ENCODE data around the gene KIRREL3. TPM values are rescaled to one million over a fixed set of nuclear protein-coding genes. Genes with fewer than 3 reads are reported as not detected.

The KIRREL3 gene
- total and polyA plus RNA-seq, 2 of the 4 experiments (the other 2 are of a cell fraction) = 10.9 to 15.9 TPM

DNA sequence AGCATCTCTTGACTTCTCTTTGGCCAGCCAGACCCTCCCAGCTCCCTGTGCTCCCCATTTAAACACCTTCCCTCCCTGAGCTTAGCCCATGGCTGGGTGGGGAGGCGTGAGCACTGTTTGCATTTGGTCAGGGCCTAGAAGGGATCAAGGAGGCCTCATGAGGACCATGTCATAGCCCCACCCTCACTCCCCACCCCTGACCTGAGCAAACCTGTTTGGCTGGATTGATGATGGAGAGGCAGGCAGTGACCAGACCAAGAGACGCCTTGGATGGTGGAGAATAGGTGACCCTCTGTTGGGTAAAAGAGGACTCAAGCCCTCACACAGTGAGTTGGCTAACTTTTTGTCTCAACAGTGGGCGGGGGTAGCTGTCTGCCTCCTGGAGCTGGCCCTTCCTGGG is 595.2 kb downstream of the KIRREL3 start:
- in situ Hi-C loops (cut with MboI; ENCODE audit: low sequenced_read_pairs) = no loop called here
- WGBS, 2 experiments (ENCODE audit: extremely low coverage in 2 of 2, insufficient read length in 1 of 2) = no CpG with 5 or more reads among the region's 3 CpGs
- Histone ChIP-seq H3K9me1 (ENCODE audit: insufficient read depth, low read length) (peaks cover 11% of the 10 kb centered on the region), H4K5ac (ENCODE audit: low read depth, low read length) (no peak overlapping the region), H4K91ac (ENCODE audit: insufficient read depth, low read depth, low read length) (no peak overlapping the region), H2AK9ac (replicated peaks; ENCODE audit: low read depth, low read length, poor library complexity) (no peak overlapping the region), H3K14ac (replicated peaks; ENCODE audit: low read depth, low read length) (no peak overlapping the region), H2BK20ac (ENCODE audit: low read depth, low read length) (no peak overlapping the region), H2BK120ac (ENCODE audit: low read depth, low read length) (no peak overlapping the region), H4K20me1 (ENCODE audit: insufficient read depth, low read length) (no peaks in the 10 kb centered on the region), H3K27me3 (ENCODE audit: control insufficient read depth, insufficient read depth, low read length) (no peaks in the 10 kb centered on the region), H3K4ac (ENCODE audit: low read depth, low read length) (no peak overlapping the region), H3K4me1 (ENCODE audit: control insufficient read depth, insufficient read depth, low read length) (peaks cover 4% of the 10 kb centered on the region; the same call in 1 of the 2 replicates), H3K4me3 (ENCODE audit: insufficient read depth, low read depth, low read length) (no peak overlapping the region), H3K36me3 (ENCODE audit: control insufficient read depth, insufficient read depth, low read length) (peaks cover 11% of the 10 kb centered on the region; the same call in 1 of the 2 replicates), H3K9me3 (ENCODE audit: control insufficient read depth, insufficient read depth, low read length) (no peaks in the 10 kb centered on the region; the same call in 1 of the 2 replicates), H3K56ac (ENCODE audit: extremely low read depth, insufficient read depth, low read length) (no peak overlapping the region), H3K23ac (ENCODE audit: low read depth, low read length) (no peak overlapping the region), H3K9ac (ENCODE audit: low read depth, low read length) (no peak overlapping the region), H2BK5ac (ENCODE audit: low read depth, low read length, poor library complexity, severe bottlenecking) (no peak overlapping the region), H3K79me1 (ENCODE audit: low read depth in 1 of 2, low read length in 2 of 2) (no peaks in the 10 kb centered on the region), H3K27ac (ENCODE audit: insufficient read depth, low read length) (no peak overlapping the region), H3K18ac (ENCODE audit: low read depth, low read length) (no peak overlapping the region), H2BK15ac (ENCODE audit: low read depth, low read length) (no peak overlapping the region), H2AK5ac (ENCODE audit: low read depth, low read length) (no peak overlapping the region), H3K4me2 (ENCODE audit: low read depth, low read length) (no peak overlapping the region), H2AFZ (replicated peaks; ENCODE audit: low read length, poor library complexity) (no peak overlapping the region), H4K8ac (ENCODE audit: low read depth in 2 of 2, low read length in 2 of 2) (no peak overlapping the region)
- CTCF ChIA-PET = no interaction called here
- dilution Hi-C loops (cut with HindIII; ENCODE audit: low sequenced_read_pairs, unreplicated experiment) = no loop called here
- DNase-seq (no peak), ATAC-seq (ENCODE audit: low read depth) (no peak)
- no peak for TF ChIP-seq USF2 (IDR thresholded peaks at IDR 0.05; ENCODE audit: low read depth, low read length)
- no peak for TF ChIP-seq MAZ (IDR thresholded peaks at IDR 0.05; ENCODE audit: borderline replicate concordance, low read depth, low read length)
- TF ChIP-seq MXI1 (IDR thresholded peaks at IDR 0.05; ENCODE audit: borderline replicate concordance, low read depth, low read length) = no peak
- no peak for TF ChIP-seq POLR2A (IDR thresholded peaks at IDR 0.05; ENCODE audit: low read depth, low read length)
- no peak for TF ChIP-seq NFE2L2 (IDR thresholded peaks at IDR 0.05; ENCODE audit: low read depth, low read length)
- no peak for TF ChIP-seq BHLHE40 (IDR thresholded peaks at IDR 0.05; ENCODE audit: low read depth, low read length)
- no peak for TF ChIP-seq RAD21 (IDR thresholded peaks at IDR 0.05; ENCODE audit: low read length)
- TF ChIP-seq MAFK (IDR thresholded peaks at IDR 0.05; ENCODE audit: low read depth, low read length) = no peak
- no peak for TF ChIP-seq SMC3 (IDR thresholded peaks at IDR 0.05; ENCODE audit: low read depth, low read length)
- no peak for TF ChIP-seq CEBPB (IDR thresholded peaks at IDR 0.05; ENCODE audit: low read depth, low read length)
- TF ChIP-seq RCOR1 (IDR thresholded peaks at IDR 0.05; ENCODE audit: insufficient replicate concordance, low read length) = no peak
- TF ChIP-seq FOS (IDR thresholded peaks at IDR 0.05; ENCODE audit: low read depth, low read length) = no peak
- no peak for TF ChIP-seq CHD1 (IDR thresholded peaks at IDR 0.05; ENCODE audit: low read depth, low read length)
- TF ChIP-seq, protein P1, sequence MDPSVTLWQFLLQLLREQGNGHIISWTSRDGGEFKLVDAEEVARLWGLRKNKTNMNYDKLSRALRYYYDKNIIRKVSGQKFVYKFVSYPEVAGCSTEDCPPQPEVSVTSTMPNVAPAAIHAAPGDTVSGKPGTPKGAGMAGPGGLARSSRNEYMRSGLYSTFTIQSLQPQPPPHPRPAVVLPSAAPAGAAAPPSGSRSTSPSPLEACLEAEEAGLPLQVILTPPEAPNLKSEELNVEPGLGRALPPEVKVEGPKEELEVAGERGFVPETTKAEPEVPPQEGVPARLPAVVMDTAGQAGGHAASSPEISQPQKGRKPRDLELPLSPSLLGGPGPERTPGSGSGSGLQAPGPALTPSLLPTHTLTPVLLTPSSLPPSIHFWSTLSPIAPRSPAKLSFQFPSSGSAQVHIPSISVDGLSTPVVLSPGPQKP (IDR thresholded peaks at IDR 0.05; ENCODE audit: borderline replicate concordance, low read depth, low read length) = no peak
- TF ChIP-seq, protein P2, sequence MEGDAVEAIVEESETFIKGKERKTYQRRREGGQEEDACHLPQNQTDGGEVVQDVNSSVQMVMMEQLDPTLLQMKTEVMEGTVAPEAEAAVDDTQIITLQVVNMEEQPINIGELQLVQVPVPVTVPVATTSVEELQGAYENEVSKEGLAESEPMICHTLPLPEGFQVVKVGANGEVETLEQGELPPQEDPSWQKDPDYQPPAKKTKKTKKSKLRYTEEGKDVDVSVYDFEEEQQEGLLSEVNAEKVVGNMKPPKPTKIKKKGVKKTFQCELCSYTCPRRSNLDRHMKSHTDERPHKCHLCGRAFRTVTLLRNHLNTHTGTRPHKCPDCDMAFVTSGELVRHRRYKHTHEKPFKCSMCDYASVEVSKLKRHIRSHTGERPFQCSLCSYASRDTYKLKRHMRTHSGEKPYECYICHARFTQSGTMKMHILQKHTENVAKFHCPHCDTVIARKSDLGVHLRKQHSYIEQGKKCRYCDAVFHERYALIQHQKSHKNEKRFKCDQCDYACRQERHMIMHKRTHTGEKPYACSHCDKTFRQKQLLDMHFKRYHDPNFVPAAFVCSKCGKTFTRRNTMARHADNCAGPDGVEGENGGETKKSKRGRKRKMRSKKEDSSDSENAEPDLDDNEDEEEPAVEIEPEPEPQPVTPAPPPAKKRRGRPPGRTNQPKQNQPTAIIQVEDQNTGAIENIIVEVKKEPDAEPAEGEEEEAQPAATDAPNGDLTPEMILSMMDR (conservative IDR thresholded peaks at IDR 0.05; ENCODE audit: low read depth, low read length) = no peak
- no peak for TF ChIP-seq RFX5 (IDR thresholded peaks at IDR 0.05; ENCODE audit: low read depth, low read length)
- POLR2A ChIA-PET (ENCODE audit: unreplicated experiment) = no interaction called here
- BruUV-seq (replicated peaks) = no TSS peak
- intact Hi-C loops (cut with micrococcal nuclease) = no loop called here

All from IMR-90 (cell line).